ENCODE measurements around the gene RAD51B.
"Not testable (repeated sequence)": the region's sequence is repeated elsewhere in the genome, so short reads cannot be mapped to it uniquely, and the experiment has no call there.

RAD51B gene

GRCh38 chr14:67800743-67801142 lies 18.8 kb upstream of the RAD51B start:
- Histone ChIP-seq H3K27ac (no peak overlapping the region), H3K4me2 (no peak overlapping the region), H3K4me1 (no peaks in the 10 kb centered on the region), H3K9me3 (no peaks in the 10 kb centered on the region), H4K20me1 (no peaks in the 10 kb centered on the region), H3K36me3 (peaks cover 95% of the 10 kb centered on the region), H3K9ac (no peak overlapping the region), H3K4me3 (no peak overlapping the region), H3K27me3 (no peaks in the 10 kb centered on the region)
- TF ChIP-seq Cebpa-rat (IDR thresholded peaks at IDR 0.05): no peak

- H3K4me2 ChIP-seq: no peak overlapping the region
- H3K27me3 ChIP-seq: no peaks in the 10 kb centered on the region
- H3K4me1 ChIP-seq: no peaks in the 10 kb centered on the region
- H3K27ac ChIP-seq: no peak overlapping the region
- TF ChIP-seq Cebpa-rat (IDR thresholded peaks at IDR 0.05): no peak
- H3K36me3 ChIP-seq: peaks cover 98% of the 10 kb centered on the region
- no peaks in the 10 kb centered on the region for H4K20me1 ChIP-seq
- no peak overlapping the region for H3K9ac ChIP-seq
- no peaks in the 10 kb centered on the region for H3K9me3 ChIP-seq
- no peak overlapping the region for H3K4me3 ChIP-seq
These were observed 13.3 kb upstream of the RAD51B start for GRCh38 chr14:67806246-67806645.

GRCh38 chr14:67814821-67815220 lies 4.8 kb upstream of the RAD51B start:
- no peaks in the 10 kb centered on the region for H4K20me1 ChIP-seq
- no peaks in the 10 kb centered on the region for H3K27me3 ChIP-seq
- H3K9ac ChIP-seq: no peak overlapping the region
- peaks cover 29% of the 10 kb centered on the region for H3K36me3 ChIP-seq
- H3K4me1 ChIP-seq: peaks cover 27% of the 10 kb centered on the region
- H3K27ac ChIP-seq: no peak overlapping the region
- peak overlapping the region; percentile 94 for H3K4me2 ChIP-seq
- no peaks in the 10 kb centered on the region for H3K9me3 ChIP-seq
- TF ChIP-seq Cebpa-rat (IDR thresholded peaks at IDR 0.05): no peak
- H3K4me3 ChIP-seq: peak overlapping the region; percentile 82; the same call in 1 of the 2 replicates

GRCh38 chr14:67815573-67816225 lies 3.9 kb upstream of the RAD51B start:
- peak overlapping the region; percentile 83 for H3K9ac ChIP-seq
- H3K27ac ChIP-seq: peak overlapping the region; percentile 71
- no peaks in the 10 kb centered on the region for H4K20me1 ChIP-seq
- no peak for TF ChIP-seq Cebpa-rat (IDR thresholded peaks at IDR 0.05)
- peaks cover 20% of the 10 kb centered on the region for H3K36me3 ChIP-seq
- H3K27me3 ChIP-seq: no peaks in the 10 kb centered on the region
- peaks cover 34% of the 10 kb centered on the region for H3K4me1 ChIP-seq
- no peaks in the 10 kb centered on the region for H3K9me3 ChIP-seq
- peak overlapping the region; percentile 94 for H3K4me2 ChIP-seq
- peak overlapping the region; percentile 82 for H3K4me3 ChIP-seq

GRCh38 chr14:67816326-67817002 lies 3.1 kb upstream of the RAD51B start, which contains the start of gene ZFYVE26:
Gene ZFYVE26, minus strand, starts transcription at chr14:67816590. Its CDS starts 627 bp downstream, at chr14:67815963.
- Histone ChIP-seq H3K9ac (peak within 1 kb of the TSS; percentile 83), H3K9me3 (no peaks in the 10 kb centered on the region), H3K27me3 (no peaks in the 10 kb centered on the region), H3K27ac (peak within 1 kb of the TSS; percentile 71), H3K4me3 (peak within 1 kb of the TSS; percentile 82), H3K4me2 (peak within 1 kb of the TSS; percentile 94), H3K4me1 (peaks cover 41% of the 10 kb centered on the region), H3K36me3 (peaks cover 17% of the 10 kb centered on the region), H4K20me1 (no peaks in the 10 kb centered on the region)
- no peak for TF ChIP-seq Cebpa-rat (IDR thresholded peaks at IDR 0.05)

GRCh38 chr14:67817750-67818438 lies 1.7 kb upstream of the RAD51B start:
- Histone ChIP-seq H3K9me3 (no peaks in the 10 kb centered on the region), H3K4me1 (peaks cover 42% of the 10 kb centered on the region), H3K4me2 (peak overlapping the region; percentile 94; the same call in 1 of the 2 replicates), H4K20me1 (no peaks in the 10 kb centered on the region), H3K4me3 (no peak overlapping the region), H3K36me3 (peaks cover 8% of the 10 kb centered on the region; the same call in 1 of the 2 replicates), H3K27me3 (no peaks in the 10 kb centered on the region), H3K27ac (no peak overlapping the region; the same call in 1 of the 2 replicates), H3K9ac (no peak overlapping the region)
- no peak for TF ChIP-seq Cebpa-rat (IDR thresholded peaks at IDR 0.05)

GRCh38 chr14:67818476-67818875 lies 1.1 kb upstream of the RAD51B start:
- H3K9me3 ChIP-seq, H3K4me2 ChIP-seq, H3K27ac ChIP-seq, H4K20me1 ChIP-seq, H3K4me3 ChIP-seq, H3K9ac ChIP-seq, H3K36me3 ChIP-seq, H3K27me3 ChIP-seq: not testable (repeated sequence)
- H3K4me1 ChIP-seq: peaks cover 42% of the 10 kb centered on the region

- peak overlapping the region; percentile 77 for H3K4me3 ChIP-seq
- peaks cover 32% of the 10 kb centered on the region for H3K4me1 ChIP-seq
- H3K9ac ChIP-seq: peak overlapping the region; percentile 80
- TF ChIP-seq Cebpa-rat (IDR thresholded peaks at IDR 0.05): no peak
- peaks cover 14% of the 10 kb centered on the region for H3K36me3 ChIP-seq
- H4K20me1 ChIP-seq: no peaks in the 10 kb centered on the region
- H3K4me2 ChIP-seq: peak overlapping the region; percentile 83
- H3K9me3 ChIP-seq: no peaks in the 10 kb centered on the region
- no peak overlapping the region for H3K27ac ChIP-seq
- H3K27me3 ChIP-seq: no peaks in the 10 kb centered on the region
These were observed 921 bp downstream of the RAD51B start for GRCh38 chr14:67820428-67820971.

GRCh38 chr14:67821121-67821520 lies 1.5 kb downstream of the RAD51B start:
- Histone ChIP-seq H3K9ac (peak overlapping the region; percentile 80; the same call in 1 of the 2 replicates), H3K27ac (no peak overlapping the region), H3K36me3 (peaks cover 18% of the 10 kb centered on the region), H4K20me1 (no peaks in the 10 kb centered on the region), H3K4me3 (no peak overlapping the region), H3K9me3 (no peaks in the 10 kb centered on the region), H3K4me1 (peaks cover 27% of the 10 kb centered on the region), H3K4me2 (peak overlapping the region; percentile 83), H3K27me3 (no peaks in the 10 kb centered on the region)
- no peak for TF ChIP-seq Cebpa-rat (IDR thresholded peaks at IDR 0.05)
